Upper lobe of right lung (tissue), 1 donor: ENCODE data around the gene GPC1. TPM values are rescaled to one million over a fixed set of nuclear protein-coding genes. Genes with fewer than 3 reads are reported as not detected.

ENCODE experiments used
- ATAC-seq: fragments of 200-7000 bp; cut with Tn5 transposase; one replicate; pipeline ENCODE4 v1.9.1; 2020; ENCODE audit warnings: mild to moderate bottlenecking, moderate library complexity
- DNase-seq: peaks from one replicate; pipeline ENCODE4 v3.0.0-alpha.2; 2020
- H3K27ac ChIP-seq: fragments of 200-600 bp; one replicate; pipeline ENCODE4 v1.8.0; 2022
- H3K27me3 ChIP-seq: fragments of 200-600 bp; one replicate; pipeline ENCODE4 v1.8.0; 2022; ENCODE audit warnings: mild to moderate bottlenecking
- H3K36me3 ChIP-seq: fragments of 200-600 bp; one replicate; pipeline ENCODE4 v1.8.0; 2022
- H3K4me1 ChIP-seq: fragments of 200-600 bp; one replicate; pipeline ENCODE4 v1.8.0; 2022
- H3K4me3 ChIP-seq: fragments of 200-600 bp; one replicate; pipeline ENCODE4 v1.8.0; 2022; ENCODE audit warnings: mild to moderate bottlenecking
- H3K9me3 ChIP-seq: fragments of 200-600 bp; one replicate; pipeline ENCODE4 v1.8.0; 2022
- intact Hi-C: fragments of 100-400 bp; cut with DNase I; formaldehyde crosslinking; loops from one replicate; pipeline ENCODE4 v1.11.0; 2022
- total RNA-seq: library from RNA; stranded (reverse); fragmentation: NEBNext Ultra II Directional; extraction: Animal tissue kit (Norgen Biotek cat#: 25700); gene quantifications from one replicate; pipeline ENCODE4 v1.2.1, GENCODE V29; 2021
- TF ChIP-seq, protein P1 (sequence below): fragments of 200-600 bp; IDR thresholded peaks from one replicate; pipeline ENCODE4 v1.8.0; 2022; ENCODE audit warnings: antibody characterized with exemption
- donor health status: DM: no; HTN: yes; CAD: no; lungs with severe emphysema.

GPC1 gene
- total RNA-seq, 1 donor from 2014 or later, result 24.8 TPM

GRCh38 chr2:240413813-240414429 is 21.5 kb upstream of the GPC1 start:
- Histone ChIP-seq H3K36me3 (no peaks in the 10 kb centered on the region), H3K4me3 (no peak overlapping the region), H3K4me1 (no peaks in the 10 kb centered on the region), H3K27ac (no peak overlapping the region), H3K9me3 (no peaks in the 10 kb centered on the region), H3K27me3 (no peaks in the 10 kb centered on the region)
- intact Hi-C loops, result no loop called here
- TF ChIP-seq, protein P1, sequence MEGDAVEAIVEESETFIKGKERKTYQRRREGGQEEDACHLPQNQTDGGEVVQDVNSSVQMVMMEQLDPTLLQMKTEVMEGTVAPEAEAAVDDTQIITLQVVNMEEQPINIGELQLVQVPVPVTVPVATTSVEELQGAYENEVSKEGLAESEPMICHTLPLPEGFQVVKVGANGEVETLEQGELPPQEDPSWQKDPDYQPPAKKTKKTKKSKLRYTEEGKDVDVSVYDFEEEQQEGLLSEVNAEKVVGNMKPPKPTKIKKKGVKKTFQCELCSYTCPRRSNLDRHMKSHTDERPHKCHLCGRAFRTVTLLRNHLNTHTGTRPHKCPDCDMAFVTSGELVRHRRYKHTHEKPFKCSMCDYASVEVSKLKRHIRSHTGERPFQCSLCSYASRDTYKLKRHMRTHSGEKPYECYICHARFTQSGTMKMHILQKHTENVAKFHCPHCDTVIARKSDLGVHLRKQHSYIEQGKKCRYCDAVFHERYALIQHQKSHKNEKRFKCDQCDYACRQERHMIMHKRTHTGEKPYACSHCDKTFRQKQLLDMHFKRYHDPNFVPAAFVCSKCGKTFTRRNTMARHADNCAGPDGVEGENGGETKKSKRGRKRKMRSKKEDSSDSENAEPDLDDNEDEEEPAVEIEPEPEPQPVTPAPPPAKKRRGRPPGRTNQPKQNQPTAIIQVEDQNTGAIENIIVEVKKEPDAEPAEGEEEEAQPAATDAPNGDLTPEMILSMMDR, result no peak
- ATAC-seq, result no peak
- no peak for DNase-seq

- Histone ChIP-seq H3K4me1 (no peaks in the 10 kb centered on the region), H3K4me3 (no peak overlapping the region), H3K9me3 (no peaks in the 10 kb centered on the region), H3K27me3 (no peaks in the 10 kb centered on the region), H3K36me3 (no peaks in the 10 kb centered on the region), H3K27ac (no peak overlapping the region)
- DNase-seq (no peak), ATAC-seq (no peak)
- intact Hi-C loops, result no loop called here
- TF ChIP-seq, protein P1, result no peak
These were observed 18.6 kb upstream of the GPC1 start for GRCh38 chr2:240416821-240417220.

DNA sequence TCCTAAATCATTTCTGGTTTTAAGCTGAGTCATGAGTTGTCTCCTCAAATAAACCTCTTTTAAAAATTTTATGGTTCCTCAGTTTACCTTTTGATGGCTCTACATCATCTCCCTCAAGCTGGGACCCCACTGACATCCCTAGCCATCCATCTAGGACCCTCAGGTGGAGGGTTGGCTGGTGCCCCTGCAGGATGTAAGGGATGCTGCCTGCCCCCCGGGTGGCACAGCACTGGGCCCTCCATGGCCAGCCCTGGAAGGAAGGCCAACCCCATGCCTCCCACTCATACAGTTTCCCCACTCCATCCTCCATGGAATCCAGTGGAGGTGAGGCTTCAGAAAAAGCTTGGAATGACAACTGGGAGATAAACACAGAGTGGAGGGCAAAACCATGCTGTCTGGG is 17.2 kb upstream of the GPC1 start:
- Histone ChIP-seq H3K27me3 (no peaks in the 10 kb centered on the region), H3K4me3 (no peak overlapping the region), H3K4me1 (no peaks in the 10 kb centered on the region), H3K36me3 (no peaks in the 10 kb centered on the region), H3K27ac (no peak overlapping the region), H3K9me3 (no peaks in the 10 kb centered on the region)
- no peak for ATAC-seq
- TF ChIP-seq, protein P1, result no peak
- no peak for DNase-seq
- intact Hi-C loops, result no loop called here

DNA sequence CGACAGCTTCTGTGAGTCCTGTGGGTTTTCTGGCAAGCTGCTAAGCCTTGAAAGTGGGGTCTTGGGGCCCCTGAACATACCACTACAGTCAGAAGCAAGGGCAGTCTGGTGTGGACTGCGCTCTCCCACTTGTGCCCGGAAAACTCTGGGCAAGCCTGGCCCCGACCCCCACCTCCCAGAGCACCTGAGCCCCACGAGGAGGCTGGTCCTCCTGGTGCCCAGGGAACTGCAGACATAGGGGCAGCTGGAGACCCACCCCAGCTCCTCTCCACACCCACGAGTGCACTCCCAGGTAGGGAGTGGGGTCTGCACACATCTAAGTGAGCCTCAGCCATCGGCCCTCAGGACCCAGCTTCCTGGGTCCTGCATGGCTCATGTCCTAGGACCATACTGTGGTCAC is 16.2 kb upstream of the GPC1 start:
- Histone ChIP-seq H3K9me3 (no peaks in the 10 kb centered on the region), H3K4me1 (no peaks in the 10 kb centered on the region), H3K27ac (no peak overlapping the region), H3K27me3 (no peaks in the 10 kb centered on the region), H3K36me3 (no peaks in the 10 kb centered on the region), H3K4me3 (no peak overlapping the region)
- DNase-seq (peak; percentile 40), ATAC-seq (no peak)
- TF ChIP-seq, protein P1, result no peak
- intact Hi-C loops, result no loop called here

DNA sequence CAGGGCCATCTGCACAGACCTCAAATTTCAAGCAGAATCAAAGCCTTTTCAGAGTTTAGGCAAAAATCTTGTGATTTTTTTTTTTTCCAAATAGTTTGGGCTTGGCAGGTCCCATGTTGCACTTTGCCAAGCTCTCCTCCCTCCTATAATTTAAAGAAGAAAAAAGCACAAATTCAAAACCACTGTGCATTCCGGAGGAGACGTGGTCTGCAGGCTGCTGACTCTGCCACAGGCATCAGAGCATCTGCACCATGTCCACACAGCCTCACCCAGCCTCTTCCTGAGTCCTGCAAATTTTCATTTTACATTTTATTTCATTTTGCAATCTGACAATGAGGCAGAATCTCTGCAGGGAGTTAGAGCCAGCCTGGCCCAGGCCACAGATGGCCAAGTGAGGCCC is 15.7 kb upstream of the GPC1 start:
- no peak for ATAC-seq
- Histone ChIP-seq H3K27me3 (no peaks in the 10 kb centered on the region), H3K36me3 (no peaks in the 10 kb centered on the region), H3K4me3 (no peak overlapping the region), H3K27ac (no peak overlapping the region), H3K4me1 (no peaks in the 10 kb centered on the region), H3K9me3 (no peaks in the 10 kb centered on the region)
- no peak for DNase-seq
- TF ChIP-seq, protein P1, result no peak
- intact Hi-C loops, result no loop called here
